A549 (cell line): Measurements from ENCODE around the gene MFAP4. TPM values are rescaled to one million over a fixed set of nuclear protein-coding genes. Genes with fewer than 3 reads are reported as not detected.
A peak's percentile ranks its signal among the peaks of the same experiment; 100 is the strongest.

Experiments
- ATAC-seq, 2 experiments: fragments of 200-7000 bp in 1 of 2; fragments of >200 bp in 1 of 2; cut with Nextera tagmentation in 1 of 2; cut with Tn5 transposase in 1 of 2; 3 replicates each; pipeline versions ENCODE4 v1.8.0 to v1.9.1; 2018 to 2020; ENCODE audit warnings: mild to moderate bottlenecking in 1 of 2, moderate library complexity in 1 of 2
- CTCF ChIA-PET: fragments of 300-600 bp; sonication (Branson Sonifier 250); formaldehyde crosslinking; extraction: SDS; loops from one replicate; lab custom pipeline; 2021; ENCODE audit warnings: antibody characterized with exemption, inconsistent platforms; lab: Yijun Ruan, JAX
- POLR2A ChIA-PET: fragments of 350-600 bp; formaldehyde crosslinking; extraction: SDS; loops from one replicate; lab custom pipeline; 2021; ENCODE audit warnings: antibody characterized with exemption, inconsistent platforms; lab: Yijun Ruan, JAX
- DNase-seq, 2 experiments: peaks; one replicate each; pipeline versions ENCODE4 v3.0.0 to v3.0.0-alpha.2; 2011 to 2016; ENCODE audit warnings: low read depth in 1 of 2, low spot score in 1 of 2
- FAIRE-seq: peaks from 2 replicates; lab custom pipeline; 2011; peaks lifted over from hg19 to GRCh38; lab: Jason Lieb, UNC
- H3K27ac ChIP-seq, 2 experiments: fragments of >200 bp; sonication (Bioruptor Twin); formaldehyde crosslinking; 3 replicates each; pipeline ENCODE4 v1.5.1; 2016 to 2017
- H3K4me1 ChIP-seq: fragments of >200 bp; sonication (Bioruptor Twin); formaldehyde crosslinking; 3 replicates; pipeline ENCODE4 v1.6.1; 2016
- H3K4me2 ChIP-seq: fragments of >200 bp; sonication (Bioruptor Twin); formaldehyde crosslinking; 3 replicates; pipeline ENCODE4 v1.6.1; 2016
- H3K4me3 ChIP-seq: fragments of >200 bp; sonication (Bioruptor Twin); formaldehyde crosslinking; 3 replicates; pipeline ENCODE4 v1.5.1; 2016
- H3K9me3 ChIP-seq: fragments of >200 bp; sonication (Bioruptor Twin); formaldehyde crosslinking; 3 replicates; pipeline ENCODE4 v1.6.1; 2016
- BHLHE40 ChIP-seq: IDR thresholded peaks from 2 replicates; pipeline ENCODE4 v1.6.1; 2012; ENCODE audit warnings: low read depth, low read length, inconsistent platforms
- CTCF ChIP-seq: fragments of >200 bp; sonication (Bioruptor Twin); formaldehyde crosslinking; IDR thresholded peaks from 3 replicates; pipeline ENCODE4 v1.5.1; 2016
- EHF ChIP-seq: fragments of 250-450 bp; sonication (Bioruptor Pico); IDR thresholded peaks from 2 replicates; pipeline ENCODE4 v1.5.0; 2020; ENCODE audit warnings: mild to moderate bottlenecking
- EHMT2 ChIP-seq: fragments of 200-600 bp; sonication (generic); IDR thresholded peaks from 2 replicates; pipeline ENCODE4 v1.6.1; 2016; ENCODE audit warnings: antibody characterized with exemption, low read depth, mild to moderate bottlenecking, moderate library complexity
- EP300 ChIP-seq, 2 experiments: fragments of >200 bp; sonication (Bioruptor Twin); formaldehyde crosslinking; IDR thresholded peaks; 2 replicates in 1 of 2; 3 replicates in 1 of 2; pipeline ENCODE4 v1.6.1; 2016 to 2017
- FOSB ChIP-seq: fragments of 250-450 bp; sonication (Bioruptor Pico); IDR thresholded peaks from 2 replicates; pipeline ENCODE4 v1.5.0; 2020; ENCODE audit warnings: mild to moderate bottlenecking, moderate library complexity
- FOSL2 ChIP-seq, 2 experiments: fragments of 450-650 bp in 1 of 2; fragments of >200 bp in 1 of 2; sonication (Bioruptor Twin) in 1 of 2; formaldehyde crosslinking; IDR thresholded peaks; 2 replicates each; pipeline versions ENCODE4 v1.5.0 to v1.6.1; 2016 to 2020; ENCODE audit warnings: mild to moderate bottlenecking in 1 of 2, moderate library complexity in 1 of 2
- HDAC2 ChIP-seq: fragments of 200-600 bp; sonication (generic); IDR thresholded peaks from 2 replicates; pipeline ENCODE4 v1.6.1; 2016
- HOXA7 ChIP-seq: fragments of 250-450 bp; sonication (Bioruptor Pico); IDR thresholded peaks from 2 replicates; pipeline ENCODE4 v1.5.0; 2020; ENCODE audit warnings: mild to moderate bottlenecking, moderate library complexity
- HOXB13 ChIP-seq: fragments of 250-450 bp; sonication (Bioruptor Pico); IDR thresholded peaks from 2 replicates; pipeline ENCODE4 v1.5.0; 2020; ENCODE audit warnings: low read depth, mild to moderate bottlenecking, moderate library complexity
- HOXB5 ChIP-seq: fragments of 250-450 bp; sonication (Bioruptor Pico); IDR thresholded peaks from 2 replicates; pipeline ENCODE4 v1.5.0; 2020; ENCODE audit warnings: mild to moderate bottlenecking, moderate library complexity
- KDM5A ChIP-seq: fragments of 200-600 bp; sonication (generic); IDR thresholded peaks from 2 replicates; pipeline ENCODE4 v1.6.1; 2016; ENCODE audit warnings: antibody characterized with exemption, mild to moderate bottlenecking
- MAFK ChIP-seq: fragments of 450-650 bp; IDR thresholded peaks from 2 replicates; pipeline ENCODE4 v1.6.1; 2014; ENCODE audit not compliant: partially characterized antibody
- MYC ChIP-seq: IDR thresholded peaks from 2 replicates; pipeline ENCODE4 v1.6.1; 2012; ENCODE audit warnings: mild to moderate bottlenecking, inconsistent platforms, low read length, improper control_type of control experiment, borderline replicate concordance
- NFE2L2 ChIP-seq: fragments of 150-350 bp; conservative IDR thresholded peaks from 2 replicates; pipeline ENCODE4 v1.6.1; 2014; ENCODE audit warnings: low read length
- NR3C1 ChIP-seq: fragments of >200 bp; sonication (Bioruptor Twin); formaldehyde crosslinking; IDR thresholded peaks from 3 replicates; pipeline ENCODE4 v1.6.1; 2017
- PBX3 ChIP-seq: IDR thresholded peaks from 2 replicates; pipeline ENCODE4 v1.6.1; 2012
- POLR2A ChIP-seq: IDR thresholded peaks from 2 replicates; pipeline ENCODE4 v1.6.1; 2012; ENCODE audit warnings: mild to moderate bottlenecking, low read length
- POLR2AphosphoS2 ChIP-seq: conservative IDR thresholded peaks from 2 replicates; pipeline ENCODE4 v1.6.1; 2012; ENCODE audit warnings: low read length, improper control_type of control experiment, inconsistent platforms
- RARB ChIP-seq: fragments of 250-450 bp; sonication (Bioruptor Pico); IDR thresholded peaks from 2 replicates; pipeline ENCODE4 v1.8.0; 2021; ENCODE audit warnings: mild to moderate bottlenecking, moderate library complexity
- RCOR1 ChIP-seq: fragments of 150-350 bp; IDR thresholded peaks from 2 replicates; pipeline ENCODE4 v1.6.1; 2014; ENCODE audit warnings: antibody characterized with exemption, low read length, low read depth
- RFX5 ChIP-seq: fragments of 450-650 bp; IDR thresholded peaks from 2 replicates; pipeline ENCODE4 v1.7.1; 2014; ENCODE audit warnings: antibody characterized with exemption, mild to moderate bottlenecking, moderate library complexity
- SREBF2 ChIP-seq: fragments of 450-650 bp; IDR thresholded peaks from 2 replicates; pipeline ENCODE4 v1.6.1; 2014; ENCODE audit warnings: mild to moderate bottlenecking, moderate library complexity
- TP53 ChIP-seq: fragments of 250-450 bp; sonication (Bioruptor Pico); IDR thresholded peaks from 2 replicates; pipeline ENCODE4 v1.5.0; 2021; ENCODE audit warnings: mild to moderate bottlenecking, moderate library complexity
- WGBS: methylation state at CpG from one replicate; pipeline ENCODE4 v1.1.6; 2017; ENCODE audit errors: missing lambda C conversion rate; 5-methylcytosine and 5-hydroxymethylcytosine counted together
- polyA plus RNA-seq, 4 experiments: library from polyadenylated mRNA; depleted of rRNA in 3 of 4; stranded (reverse); fragments of >200 nt; fragmentation: RNase III in 1 of 4; extraction: RNeasy Plus Mini Kit Qiagen cat#74134 plus additional on column Dnase treatment in 1 of 4; gene quantifications; 2 replicates in 3 of 4; 3 replicates in 1 of 4; pipeline ENCODE4 v1.2.3, GENCODE V29; 2011 to 2017
- TF ChIP-seq, protein P1 (sequence below): fragments of 250-450 bp; sonication (Bioruptor Pico); IDR thresholded peaks from 2 replicates; pipeline ENCODE4 v1.5.0; 2020; ENCODE audit warnings: low read depth, mild to moderate bottlenecking, moderate library complexity
- TF ChIP-seq, protein P2 (sequence below): fragments of 250-450 bp; sonication (Bioruptor Pico); IDR thresholded peaks from 2 replicates; pipeline ENCODE4 v1.5.0; 2021; ENCODE audit warnings: mild to moderate bottlenecking, moderate library complexity, borderline replicate concordance

The MFAP4 gene
- polyA plus RNA-seq, 2 of the 4 experiments (the other 2 are of a cell fraction): 0.13 TPM; not detected in 1

GRCh38 chr17:19363114-19363438 lies 23.9 kb downstream of the MFAP4 start:
- Histone ChIP-seq H3K4me2 (peak overlapping the region; percentile 95), H3K4me1 (peaks cover 17% of the 10 kb centered on the region; the same call in 2 of the 3 replicates), H3K27ac (peak overlapping the region; percentile 94 to 96), H3K9me3 (no peaks in the 10 kb centered on the region), H3K4me3 (peak overlapping the region; percentile 82)
- WGBS: 33% methylated on average over 14 of the region's 14 CpGs
- no peak for TF ChIP-seq FOSL2 (IDR thresholded peaks at IDR 0.05)
- TF ChIP-seq FOSL2 (CRISPR knock-in tag; IDR thresholded peaks at IDR 0.05): 0 out of 2 replicates have a peak, but pooled peaks have one; percentile 1
- no peak; the same call in 1 of the 3 replicates for TF ChIP-seq CTCF
- no peak; the same call in 1 of the 2 replicates for TF ChIP-seq KDM5A
- TF ChIP-seq PBX3: peak; percentile 55; the same call in 1 of the 2 replicates
- no peak for TF ChIP-seq HDAC2
- TF ChIP-seq, protein P1, sequence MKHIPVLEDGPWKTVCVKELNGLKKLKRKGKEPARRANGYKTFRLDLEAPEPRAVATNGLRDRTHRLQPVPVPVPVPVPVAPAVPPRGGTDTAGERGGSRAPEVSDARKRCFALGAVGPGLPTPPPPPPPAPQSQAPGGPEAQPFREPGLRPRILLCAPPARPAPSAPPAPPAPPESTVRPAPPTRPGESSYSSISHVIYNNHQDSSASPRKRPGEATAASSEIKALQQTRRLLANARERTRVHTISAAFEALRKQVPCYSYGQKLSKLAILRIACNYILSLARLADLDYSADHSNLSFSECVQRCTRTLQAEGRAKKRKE (CRISPR knock-in tag): no peak
- no peak for TF ChIP-seq HOXA7
- TF ChIP-seq TP53 (CRISPR knock-in tag): 0 out of 2 replicates have a peak, but pooled peaks have one; percentile 50
- POLR2A ChIA-PET: interaction anchor here (0.8 to 2.0 kb wide), 10 partner anchors 9 to 399 kb away, joined by 3 to 32 read pairs (median 7); partner anchors contain the start of genes ALDH3A2 and MAPK7
- ATAC-seq (no peak), FAIRE-seq (no peak), DNase-seq (no peak)
- CTCF ChIA-PET: interaction anchor here (0.6 to 14.6 kb wide), 100 partner anchors 9 to 753 kb away, joined by 3 to 362 read pairs (median 7); partner anchors contain the start of genes ALDH3A2, EPN2, MAPK7 and MFAP4

- FAIRE-seq: peak; percentile 96
- 1% methylated on average over 35 of the region's 83 CpGs for WGBS
- CTCF ChIA-PET: interaction anchor here (0.6 to 14.6 kb wide), 103 partner anchors 8 to 754 kb away, joined by 3 to 362 read pairs (median 7); partner anchors contain the start of genes ALDH3A2, EPN2, MAPK7 and MFAP4
- TF ChIP-seq RFX5 (peak; percentile 93), HOXB13 (CRISPR knock-in tag) (no peak), TP53 (CRISPR knock-in tag) (no peak), FOSB (no peak), POLR2AphosphoS2 (no peak), RCOR1 (no peak), BHLHE40 (peak; percentile 59; the same call in 1 of the 2 replicates), PBX3 (no peak), HOXB5 (CRISPR knock-in tag) (no peak), NR3C1 (no peak), EP300 (IDR thresholded peaks at IDR 0.05) (no peak), EHF (CRISPR knock-in tag) (no peak), SREBF2 (no peak), RARB (CRISPR knock-in tag) (no peak), MAFK (no peak), NFE2L2 (no peak), POLR2A (peak; percentile 47), EHMT2 (no peak), HOXA7 (no peak), MYC (peak; percentile 81), KDM5A (peak; percentile 95)
- TF ChIP-seq, protein P1 (CRISPR knock-in tag): no peak
- TF ChIP-seq, protein P2, sequence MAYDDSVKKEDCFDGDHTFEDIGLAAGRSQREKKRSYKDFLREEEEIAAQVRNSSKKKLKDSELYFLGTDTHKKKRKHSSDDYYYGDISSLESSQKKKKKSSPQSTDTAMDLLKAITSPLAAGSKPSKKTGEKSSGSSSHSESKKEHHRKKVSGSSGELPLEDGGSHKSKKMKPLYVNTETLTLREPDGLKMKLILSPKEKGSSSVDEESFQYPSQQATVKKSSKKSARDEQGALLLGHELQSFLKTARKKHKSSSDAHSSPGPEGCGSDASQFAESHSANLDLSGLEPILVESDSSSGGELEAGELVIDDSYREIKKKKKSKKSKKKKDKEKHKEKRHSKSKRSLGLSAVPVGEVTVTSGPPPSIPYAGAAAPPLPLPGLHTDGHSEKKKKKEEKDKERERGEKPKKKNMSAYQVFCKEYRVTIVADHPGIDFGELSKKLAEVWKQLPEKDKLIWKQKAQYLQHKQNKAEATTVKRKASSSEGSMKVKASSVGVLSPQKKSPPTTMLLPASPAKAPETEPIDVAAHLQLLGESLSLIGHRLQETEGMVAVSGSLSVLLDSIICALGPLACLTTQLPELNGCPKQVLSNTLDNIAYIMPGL (CRISPR knock-in tag): no peak
Measured at GRCh38 chr17:19362277-19363113, 24.5 kb downstream of the MFAP4 start, which contains the start of gene B9D1. Gene B9D1 (minus strand): TSS chr17:19362723. CDS start chr17:19362569, 154 bp downstream.

More at GRCh38 chr17:19362277-19363113, 24.5 kb downstream of the MFAP4 start, which contains the start of gene B9D1:
- no peaks in the 10 kb centered on the region for H3K9me3 ChIP-seq
- ATAC-seq: peak; percentile 79 to 93
- H3K4me1 ChIP-seq: peaks cover 16% of the 10 kb centered on the region; the same call in 2 of the 3 replicates
- peak within 1 kb of the TSS; percentile 95 for H3K4me2 ChIP-seq
- POLR2A ChIA-PET: interaction anchor here (0.8 to 2.0 kb wide), 10 partner anchors 9 to 400 kb away, joined by 3 to 32 read pairs (median 7); partner anchors contain the start of genes ALDH3A2 and MAPK7
- peak; percentile 97 to 99 for DNase-seq
- H3K4me3 ChIP-seq: peak within 1 kb of the TSS; percentile 82
- H3K27ac ChIP-seq: peak within 1 kb of the TSS; percentile 94 to 96
